HG03558 (cell line): ENCODE measurements around the gene VGLL4.
"Not testable (repeated sequence)": the region's sequence is repeated elsewhere in the genome, so short reads cannot be mapped to it uniquely, and the experiment has no call there.

Experiments used
- ATAC-seq: cut with Tn5 transposase; IDR thresholded peaks from one replicate; pipeline ENCODE4 v1.9.1; 2021; ENCODE audit warnings: moderate number of reproducible peaks; ENCODE audit not compliant: unreplicated experiment; ENCODE audit errors: extremely low read depth

Gene VGLL4

GRCh38 chr3:11589706-11590105 is 54.0 kb downstream of the VGLL4 start:
- ATAC-seq = no peak

DNA sequence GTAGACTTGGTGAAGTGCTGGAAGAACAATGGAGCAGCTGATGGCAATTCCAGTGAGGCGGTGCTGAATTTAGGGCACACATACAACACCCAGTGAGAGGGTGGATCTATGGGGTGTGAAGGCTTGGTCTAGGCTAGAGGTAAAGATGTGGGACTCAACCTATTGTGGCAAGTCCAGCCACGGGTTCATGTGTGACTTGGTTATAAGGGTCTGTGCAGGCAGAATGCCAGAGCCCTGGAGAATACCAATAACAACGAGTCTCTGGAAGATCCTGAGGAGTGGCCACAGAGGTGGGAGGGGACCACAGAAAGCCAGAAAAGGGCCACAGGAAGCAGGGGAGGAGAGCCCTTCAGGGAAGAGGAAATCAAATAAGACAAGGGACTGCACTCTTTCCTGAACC is 55.0 kb downstream of the VGLL4 start:
- ATAC-seq = no peak

DNA sequence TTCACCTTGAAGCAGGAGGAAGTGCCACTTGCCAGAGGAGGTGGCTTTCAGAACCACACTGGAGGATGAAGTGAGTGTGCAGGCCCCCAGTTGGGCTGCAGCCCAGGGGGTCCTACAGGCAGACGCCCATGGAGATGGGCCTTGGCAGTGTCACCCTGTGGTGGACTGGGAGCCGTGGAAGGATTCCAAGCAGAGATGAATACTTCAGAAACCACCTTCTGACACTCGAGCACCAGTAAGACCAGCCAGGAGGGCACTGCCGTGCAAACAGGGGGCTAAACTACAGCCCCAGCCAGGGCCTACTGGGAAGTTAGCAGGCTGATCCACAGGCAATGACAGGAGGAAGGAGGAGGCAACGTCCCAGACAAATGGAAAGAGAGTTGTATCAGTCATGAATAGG is 55.4 kb downstream of the VGLL4 start:
- ATAC-seq = no peak

DNA sequence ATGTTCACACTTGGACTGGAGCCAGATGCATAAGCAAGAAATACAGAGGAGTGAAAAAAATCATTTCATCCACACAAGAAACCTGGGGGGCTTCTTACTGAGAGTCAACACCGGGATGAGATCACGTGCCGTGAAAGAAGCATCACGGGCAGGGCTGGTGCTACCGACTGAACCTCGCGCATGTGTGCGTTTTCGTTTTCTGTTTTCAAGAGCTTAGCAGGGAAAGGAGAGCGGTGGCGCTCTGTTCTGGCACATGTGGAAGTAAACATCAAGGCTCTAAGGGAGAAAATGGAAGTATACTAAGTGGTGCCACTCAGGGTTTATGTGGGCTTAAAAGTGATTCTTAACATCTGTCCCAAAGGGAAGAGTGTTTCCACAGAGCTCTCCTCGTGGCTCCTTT is 55.9 kb downstream of the VGLL4 start:
- ATAC-seq = no peak

DNA sequence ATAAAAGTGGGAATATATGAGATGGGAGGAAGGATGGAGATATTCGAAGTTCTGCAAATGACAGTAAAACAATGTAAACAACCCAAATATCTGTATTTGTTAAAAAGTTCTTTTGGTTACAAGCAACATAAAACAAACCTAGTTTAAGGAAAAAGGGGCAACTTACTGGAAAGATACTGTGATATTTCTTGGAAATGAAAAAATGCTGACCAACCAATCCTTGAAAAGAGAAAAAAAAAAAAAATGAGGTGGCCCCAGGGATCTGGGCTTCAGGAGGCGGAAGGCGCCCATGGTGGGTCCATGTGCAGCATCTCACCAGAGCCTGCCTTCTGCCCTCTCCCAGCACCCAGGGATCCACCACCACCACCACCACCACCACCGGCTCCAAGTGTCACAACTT is 59.1 kb downstream of the VGLL4 start:
- ATAC-seq = no peak

GRCh38 chr3:11583638-11584046 is 60.1 kb downstream of the VGLL4 start:
- no peak for ATAC-seq

DNA sequence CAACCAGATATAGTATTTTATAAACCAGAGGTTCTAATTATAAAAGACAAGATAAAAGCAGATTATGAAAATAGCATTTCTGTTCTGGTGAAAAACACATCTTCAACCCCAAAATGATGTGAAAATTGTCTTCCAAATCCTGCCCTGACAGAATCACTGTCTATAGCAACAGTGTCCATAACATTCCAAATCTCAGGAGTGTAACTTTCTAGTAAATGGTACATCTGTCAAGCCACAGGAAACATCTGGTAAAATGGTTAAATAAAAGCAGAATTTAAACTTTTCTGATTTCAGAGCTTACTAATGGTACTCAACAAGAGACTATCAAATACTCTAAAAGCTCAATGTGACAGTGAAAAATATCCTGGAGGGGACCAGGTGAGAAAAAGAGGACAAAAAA is 60.5 kb downstream of the VGLL4 start:
- no peak for ATAC-seq

DNA sequence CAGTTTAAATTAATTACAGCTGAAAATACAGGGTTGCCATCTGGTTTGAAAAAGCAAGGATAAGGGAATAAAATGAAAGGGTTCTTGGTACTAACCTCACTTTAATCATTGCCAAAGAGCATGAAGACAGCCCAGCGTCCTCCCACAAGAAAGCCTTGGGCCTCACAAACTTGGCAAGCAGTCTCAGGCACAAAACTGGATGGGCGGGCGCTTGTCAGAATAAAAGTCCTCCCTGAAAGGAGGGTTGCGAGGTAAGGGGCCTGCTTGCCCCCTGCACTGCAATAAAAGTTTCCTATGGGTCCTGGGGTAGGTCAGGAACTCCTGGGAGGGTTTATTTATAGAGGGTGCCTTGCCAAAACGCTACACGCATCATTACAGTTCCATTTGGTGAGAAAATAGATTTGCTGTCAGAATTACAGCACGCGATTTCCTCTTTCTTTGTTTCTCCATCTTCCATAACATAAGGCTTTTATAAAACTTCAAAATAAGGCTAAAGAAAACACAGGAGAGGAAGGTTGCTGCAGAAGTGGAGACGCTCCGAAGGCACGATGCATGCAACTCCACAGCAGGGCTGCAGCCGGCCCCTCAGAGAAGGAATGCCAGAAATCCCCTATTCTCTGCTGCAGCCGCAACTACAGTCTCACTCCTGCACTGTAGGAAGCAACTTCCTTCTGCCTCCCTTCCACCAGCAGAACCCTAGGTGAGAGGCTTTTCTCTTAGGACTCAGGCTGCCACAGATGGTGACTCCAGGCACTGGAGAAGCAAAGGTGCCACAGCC is 61.3 kb downstream of the VGLL4 start:
- no peak for ATAC-seq

DNA sequence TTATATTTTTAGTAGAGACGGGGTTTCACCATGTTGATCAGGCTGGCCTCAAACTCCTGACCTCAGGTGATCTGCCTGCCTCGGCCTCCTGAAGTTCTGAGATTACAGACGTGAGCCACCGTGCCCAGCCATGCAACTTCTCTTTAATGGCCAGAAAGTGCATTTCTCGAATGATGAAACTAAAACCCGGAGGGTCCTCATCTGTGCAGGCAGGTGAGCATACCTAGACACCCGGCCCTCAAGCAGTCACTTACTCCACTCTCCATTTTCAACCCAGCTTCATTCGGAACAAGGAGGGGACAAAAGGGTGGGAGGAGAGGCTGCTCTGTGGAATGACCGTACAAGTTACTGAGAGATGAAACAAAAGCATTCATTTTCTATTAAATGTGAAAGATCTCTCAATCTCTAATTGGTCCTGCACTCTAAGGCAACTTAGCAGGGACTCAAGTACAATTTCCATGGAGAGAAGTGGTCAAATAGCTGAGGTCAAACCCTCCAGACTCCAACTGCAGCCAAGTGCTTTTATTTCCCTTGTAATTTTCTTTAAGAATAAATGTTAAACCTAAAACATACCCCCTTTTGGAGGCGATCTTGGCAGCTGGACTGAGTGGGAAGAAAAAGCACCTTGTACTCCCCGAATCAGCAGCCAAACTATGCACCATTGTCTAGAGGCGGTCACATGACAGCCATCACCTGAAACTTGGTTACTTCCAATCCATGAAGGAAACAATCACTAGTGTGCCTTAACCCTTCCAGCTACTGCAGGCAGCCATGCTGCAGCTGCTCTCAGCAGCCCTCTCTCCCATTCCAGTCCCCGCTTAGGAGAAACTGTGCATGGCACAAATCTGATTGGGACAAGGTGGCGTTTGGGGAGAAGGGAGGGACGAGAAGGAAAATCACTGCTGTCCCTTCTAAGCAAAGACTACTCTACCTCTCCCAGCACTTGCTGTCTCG is 62.2 kb downstream of the VGLL4 start:
- ATAC-seq = no peak

DNA sequence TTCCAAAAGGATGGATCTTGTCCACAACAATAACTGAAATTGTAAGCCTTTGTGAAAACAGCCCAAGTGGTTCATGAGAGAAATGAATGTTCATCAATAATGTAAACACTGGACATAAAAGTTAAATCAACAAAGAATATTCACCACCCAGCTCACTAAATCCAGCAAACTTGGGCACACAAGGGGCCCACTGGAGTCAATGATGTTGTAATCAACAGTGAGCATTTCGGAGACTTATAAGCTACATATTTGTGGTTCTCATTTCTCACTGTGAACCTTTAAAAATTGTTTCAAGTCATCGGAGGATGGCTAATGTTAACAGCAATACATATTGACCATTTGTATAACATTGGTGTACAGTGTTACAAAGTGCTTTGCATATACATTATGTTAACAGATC is 63.1 kb downstream of the VGLL4 start:
- no peak for ATAC-seq

DNA sequence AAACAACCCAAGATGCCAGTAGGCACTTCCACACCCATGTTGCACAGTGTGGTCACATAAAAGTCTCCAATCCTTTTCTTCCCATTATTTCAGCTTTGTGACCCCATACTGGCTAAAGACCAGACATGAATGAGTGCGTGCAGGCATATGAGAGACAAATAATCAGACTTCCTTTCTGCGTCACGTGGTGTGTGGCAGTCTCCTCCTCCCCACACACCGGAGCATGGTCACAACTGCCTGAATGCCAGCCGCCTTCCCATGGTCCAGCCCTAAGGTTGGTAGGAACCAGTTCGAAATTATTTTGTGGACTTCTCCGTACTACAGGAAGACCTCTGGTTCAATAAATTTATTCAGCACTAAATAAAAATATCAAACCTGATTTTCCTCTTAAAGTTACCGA is 65.5 kb downstream of the VGLL4 start:
- no peak for ATAC-seq

DNA sequence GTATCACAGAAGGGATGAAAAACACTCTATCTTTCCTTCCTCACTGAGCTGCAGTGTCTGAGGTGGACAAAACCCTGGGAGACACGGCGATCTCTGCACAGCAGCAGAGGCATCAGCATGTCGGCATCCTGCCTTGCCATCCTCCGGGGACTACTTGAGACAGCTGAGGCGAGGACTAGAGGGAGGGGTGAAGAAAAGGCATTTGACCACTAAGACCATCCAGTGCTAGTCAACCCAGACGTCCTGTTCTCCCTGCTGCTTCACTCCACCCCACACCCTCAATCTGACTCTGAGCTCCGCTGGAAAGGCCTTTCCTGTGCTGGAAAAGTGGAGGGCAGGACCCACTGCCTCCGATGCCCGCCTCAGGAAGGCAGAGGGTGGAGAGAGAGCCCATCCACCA is 67.3 kb downstream of the VGLL4 start:
- no peak for ATAC-seq

DNA sequence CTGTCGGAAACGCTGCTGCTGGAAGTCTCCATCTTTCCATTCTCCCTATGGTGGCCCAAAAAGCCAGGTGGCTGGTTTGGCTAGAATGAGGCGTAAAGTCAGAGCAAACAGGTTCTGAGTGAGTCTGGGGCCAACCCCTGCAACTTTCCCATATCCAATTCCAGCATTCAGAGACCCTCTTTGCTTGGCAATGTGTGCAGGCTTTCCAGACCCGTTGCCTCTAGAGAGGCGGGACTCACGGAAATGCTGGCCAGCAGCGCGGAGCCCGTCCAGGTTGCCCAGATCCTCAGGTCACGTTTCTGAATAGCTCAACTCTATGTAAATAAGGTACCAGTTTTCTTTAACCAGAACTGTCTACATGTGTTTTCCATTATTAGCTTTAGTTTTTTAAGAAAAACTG is 68.0 kb downstream of the VGLL4 start:
- no peak for ATAC-seq

GRCh38 chr3:11574981-11575669 is 68.6 kb downstream of the VGLL4 start:
- no peak for ATAC-seq

DNA sequence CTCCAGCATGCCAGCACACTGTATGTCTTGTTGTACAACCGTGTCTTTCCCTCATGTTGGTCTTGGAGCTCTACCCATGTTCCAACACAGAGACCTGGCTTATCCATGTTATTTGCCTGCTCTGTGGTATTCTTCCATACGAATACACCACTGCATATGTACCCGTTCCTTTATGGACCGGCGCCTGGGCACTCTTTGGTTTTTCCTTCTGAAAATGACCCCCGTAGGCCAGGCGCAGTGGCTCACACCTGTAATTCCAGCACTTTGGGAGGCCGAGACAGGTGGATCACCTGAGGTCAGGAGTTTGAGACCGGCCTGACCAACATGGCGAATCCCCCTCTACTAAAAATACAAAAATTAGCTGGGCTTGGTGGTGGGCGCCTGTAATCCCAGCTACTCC is 71.1 kb downstream of the VGLL4 start:
- not testable (repeated sequence) for ATAC-seq

DNA sequence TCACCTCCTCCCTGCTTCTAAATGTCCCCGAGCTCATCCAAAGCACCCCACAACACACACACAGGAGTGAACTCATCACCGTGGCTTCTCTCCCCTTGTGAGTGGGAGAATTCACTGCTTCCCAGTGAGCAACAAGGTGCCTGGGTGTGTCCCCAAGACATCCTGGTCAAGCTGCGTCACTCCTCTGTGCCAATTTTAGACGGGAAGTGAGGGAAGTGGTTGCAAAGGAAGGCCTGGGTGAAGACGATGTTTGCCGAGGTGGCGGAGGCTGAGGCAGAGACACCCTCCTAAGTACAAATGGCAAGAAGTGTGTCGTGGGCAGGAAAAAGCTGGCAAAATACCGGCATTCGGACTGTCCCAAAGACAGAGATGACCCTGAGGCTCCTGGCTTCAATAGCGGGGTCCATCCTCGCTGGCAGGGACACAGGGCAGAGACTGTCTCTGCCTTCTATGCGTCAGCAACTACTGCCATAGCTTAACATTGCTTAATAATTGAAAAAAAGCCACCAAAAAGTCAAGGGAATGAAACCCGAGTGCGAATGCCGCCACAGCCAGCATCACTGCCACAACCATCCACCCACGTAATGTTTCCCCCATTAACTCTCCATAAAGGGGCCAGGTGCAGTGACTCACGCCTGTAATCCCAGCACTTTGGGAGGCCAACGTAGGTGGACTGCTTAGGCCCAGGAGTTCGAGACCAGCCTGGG is 72.8 kb downstream of the VGLL4 start:
- no peak for ATAC-seq

GRCh38 chr3:11570251-11570650 is 73.5 kb downstream of the VGLL4 start:
- ATAC-seq = no peak

DNA sequence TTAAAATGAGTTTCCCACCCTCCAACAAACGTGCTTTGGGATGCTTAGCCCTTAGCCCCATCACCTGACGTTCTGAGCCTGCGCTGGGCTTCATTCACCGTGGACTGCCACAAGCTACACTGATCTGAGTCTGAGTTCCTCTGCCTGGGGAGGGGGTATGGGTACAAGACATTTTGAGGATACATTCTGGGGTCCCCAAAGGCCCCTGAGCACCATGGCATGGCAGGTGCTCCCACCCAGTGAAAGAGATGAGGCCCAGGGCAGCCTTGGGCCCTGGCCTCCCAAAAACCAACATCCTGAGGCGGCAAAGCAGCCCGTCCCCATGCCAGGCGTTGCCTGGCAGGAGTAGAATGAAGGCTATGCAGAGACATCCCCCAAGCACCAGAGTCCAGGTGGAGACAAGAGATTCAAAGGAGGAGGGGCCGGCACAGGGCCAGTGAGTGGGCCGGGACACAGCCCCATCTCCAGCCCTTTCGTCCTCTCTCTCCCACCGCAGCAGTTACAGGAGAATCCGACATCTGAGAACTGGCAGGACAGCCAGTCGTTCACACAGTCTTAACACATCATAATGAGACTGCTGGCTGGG is 74.5 kb downstream of the VGLL4 start:
- no peak for ATAC-seq

DNA sequence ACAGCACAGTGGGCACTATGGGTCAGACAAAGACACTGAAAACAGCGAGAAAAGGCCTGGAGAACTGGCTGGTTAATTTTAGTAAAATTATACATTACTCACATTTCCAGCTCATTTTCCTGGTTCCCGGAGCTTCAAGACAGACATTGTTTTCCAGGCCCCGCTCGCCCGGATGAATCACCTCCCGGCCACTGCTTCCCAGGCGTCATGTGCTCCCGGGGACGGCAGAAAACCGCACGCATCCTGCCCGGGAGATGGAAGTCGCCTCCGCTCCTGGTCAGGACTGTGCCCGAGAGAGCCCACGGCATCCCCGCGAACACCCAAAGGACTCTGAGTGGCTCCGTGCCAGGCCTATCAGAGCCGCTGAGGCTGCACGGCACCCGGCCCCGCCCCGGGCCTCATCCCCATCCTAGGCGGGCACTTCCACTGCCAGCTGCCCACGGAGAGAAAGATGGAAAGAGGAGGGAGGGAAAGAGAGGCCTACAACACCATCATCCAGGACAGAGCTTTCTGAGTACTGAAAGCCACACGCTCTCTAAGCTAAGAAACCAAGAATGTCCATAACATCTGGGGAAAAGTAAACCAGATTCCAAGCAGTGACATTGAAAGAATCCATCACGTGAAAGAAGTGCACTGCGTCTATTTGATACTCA is 75.1 kb downstream of the VGLL4 start:
- no peak for ATAC-seq
